Stimulated activated CD8-positive, alpha-beta memory T cell treated with anti-CD3 and anti-CD28 coated beads, Interleukin-15, amount 100 ng/mL, for 4 hours (primary cell): ENCODE measurements around the gene CCDC106.

Experiments
- DNase-seq, 2 donors: peaks; one replicate each; pipeline ENCODE4 v3.0.0-alpha.2; 2020; ENCODE audit warnings: low read depth in 2 of 2

The CCDC106 gene

DNA sequence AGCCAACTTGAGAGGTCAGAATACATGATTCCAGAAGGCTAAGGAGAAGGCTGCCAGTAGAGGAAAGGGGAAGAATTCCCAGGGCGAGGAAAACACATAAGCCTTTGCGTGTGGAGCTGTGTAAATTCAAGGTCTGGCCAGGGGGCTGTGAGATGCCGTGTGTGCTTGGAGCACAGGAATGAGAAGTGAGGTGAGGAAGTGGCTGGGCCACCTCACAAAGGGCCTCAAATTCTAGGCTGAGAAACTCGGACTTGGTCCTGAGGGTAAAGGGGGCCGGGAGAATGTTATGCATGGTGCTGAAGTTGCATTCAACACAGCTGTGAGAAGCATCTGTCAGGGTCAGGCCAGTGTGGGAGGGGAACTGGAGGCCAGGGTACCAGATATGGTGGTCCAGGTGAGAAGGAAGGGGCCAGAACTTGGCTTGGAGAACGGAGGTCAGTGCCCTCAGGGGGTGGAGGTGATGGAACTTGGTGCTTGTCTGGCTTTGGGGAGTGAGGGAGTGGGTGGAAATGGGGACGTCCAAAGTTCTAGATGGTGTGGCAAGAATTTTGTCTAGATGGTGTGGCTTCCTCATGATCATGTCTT lies 12.1 kb upstream of the CCDC106 start:
- no peak for DNase-seq

DNA sequence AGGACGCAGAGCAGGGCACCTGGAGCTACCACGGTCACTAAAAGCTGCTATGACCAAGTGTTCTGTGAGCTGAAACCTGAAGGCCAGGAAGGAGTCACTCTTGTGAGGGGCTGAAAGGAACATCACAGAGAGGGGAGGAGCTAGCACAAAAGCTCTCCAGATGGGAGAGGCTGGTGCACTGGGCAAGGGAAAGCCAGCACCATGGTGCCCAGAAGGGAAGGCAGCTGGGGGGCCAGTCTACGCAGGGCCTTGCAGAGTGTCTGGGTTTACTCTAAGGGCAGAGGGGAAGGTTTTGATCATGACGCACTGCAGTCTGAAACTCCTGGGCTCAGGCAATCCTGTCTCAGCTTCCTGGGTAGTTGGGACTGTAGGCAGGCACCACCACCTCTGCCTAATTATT lies 11.3 kb upstream of the CCDC106 start:
- DNase-seq, result no peak

DNA sequence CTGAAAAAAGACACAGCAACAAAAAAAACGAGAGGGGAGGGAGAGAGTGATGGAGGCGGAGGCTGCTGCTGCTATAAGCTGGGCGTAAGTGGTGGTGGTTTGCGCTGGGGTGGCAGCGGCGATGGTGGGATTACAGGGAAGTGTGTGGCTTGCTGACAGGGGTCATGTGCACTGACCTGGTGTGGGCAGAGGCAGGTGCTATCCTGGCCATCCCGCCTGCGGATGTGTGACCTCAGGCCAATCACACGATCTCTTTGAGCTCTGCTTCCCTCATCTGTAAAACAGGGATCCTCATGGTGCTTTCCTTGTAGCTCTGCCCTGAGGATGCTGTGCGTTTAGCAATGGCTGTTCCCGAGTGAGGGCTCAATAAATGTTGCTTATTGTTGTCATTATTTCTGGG lies 10.5 kb upstream of the CCDC106 start:
- DNase-seq, result no peak

DNA sequence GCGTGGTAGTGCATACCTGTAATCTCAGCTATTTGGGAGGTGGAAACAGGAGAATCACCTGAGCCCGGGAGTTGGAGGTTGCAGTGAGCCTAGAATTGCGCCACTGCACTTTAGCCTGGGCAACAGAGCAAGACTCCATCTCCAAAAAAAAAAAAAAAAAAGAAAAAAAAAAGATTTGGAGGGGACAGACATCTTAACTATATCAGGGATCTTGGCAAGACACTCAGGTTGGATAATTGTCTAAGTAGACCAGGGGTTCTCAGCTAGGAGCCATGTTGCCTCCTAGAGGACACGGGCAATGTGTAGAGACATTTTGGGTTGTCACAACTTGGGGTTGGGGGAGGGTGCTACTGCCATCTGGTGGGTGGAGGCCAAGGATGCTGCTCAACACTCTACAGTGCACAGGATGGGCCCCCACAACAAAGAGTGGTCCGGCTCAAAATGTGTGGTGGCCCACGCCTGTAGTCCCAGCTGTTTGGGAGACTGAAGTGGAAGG lies 9.1 kb upstream of the CCDC106 start:
- no peak for DNase-seq

DNA sequence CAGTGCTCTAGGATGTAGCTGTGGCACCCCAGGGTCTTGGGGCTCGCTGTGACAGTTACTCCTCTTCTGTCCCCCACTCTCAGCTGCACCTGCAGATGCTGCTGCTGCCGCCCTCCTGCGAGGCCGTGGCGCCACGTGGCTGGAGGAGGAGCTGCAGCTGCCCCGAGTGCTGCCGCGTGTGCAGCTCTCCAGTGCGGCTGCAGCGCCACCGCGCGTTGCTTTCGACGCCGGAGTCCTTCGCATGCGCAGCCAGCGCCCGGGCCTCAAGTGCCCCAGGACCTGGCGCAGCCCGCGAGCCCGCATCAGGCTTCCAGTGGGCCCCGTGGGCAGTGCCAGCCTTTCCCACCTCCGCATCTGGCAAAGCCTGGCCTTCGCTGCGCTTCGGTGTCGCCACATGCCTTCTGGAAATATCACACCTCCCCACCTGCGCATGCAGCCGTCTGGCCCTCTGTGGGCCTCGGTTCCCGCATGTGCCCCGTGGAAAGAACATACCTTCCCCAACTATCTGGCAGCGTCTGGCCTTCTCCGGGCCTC lies 7.9 kb upstream of the CCDC106 start:
- peak; percentile 49 to 60 for DNase-seq

DNA sequence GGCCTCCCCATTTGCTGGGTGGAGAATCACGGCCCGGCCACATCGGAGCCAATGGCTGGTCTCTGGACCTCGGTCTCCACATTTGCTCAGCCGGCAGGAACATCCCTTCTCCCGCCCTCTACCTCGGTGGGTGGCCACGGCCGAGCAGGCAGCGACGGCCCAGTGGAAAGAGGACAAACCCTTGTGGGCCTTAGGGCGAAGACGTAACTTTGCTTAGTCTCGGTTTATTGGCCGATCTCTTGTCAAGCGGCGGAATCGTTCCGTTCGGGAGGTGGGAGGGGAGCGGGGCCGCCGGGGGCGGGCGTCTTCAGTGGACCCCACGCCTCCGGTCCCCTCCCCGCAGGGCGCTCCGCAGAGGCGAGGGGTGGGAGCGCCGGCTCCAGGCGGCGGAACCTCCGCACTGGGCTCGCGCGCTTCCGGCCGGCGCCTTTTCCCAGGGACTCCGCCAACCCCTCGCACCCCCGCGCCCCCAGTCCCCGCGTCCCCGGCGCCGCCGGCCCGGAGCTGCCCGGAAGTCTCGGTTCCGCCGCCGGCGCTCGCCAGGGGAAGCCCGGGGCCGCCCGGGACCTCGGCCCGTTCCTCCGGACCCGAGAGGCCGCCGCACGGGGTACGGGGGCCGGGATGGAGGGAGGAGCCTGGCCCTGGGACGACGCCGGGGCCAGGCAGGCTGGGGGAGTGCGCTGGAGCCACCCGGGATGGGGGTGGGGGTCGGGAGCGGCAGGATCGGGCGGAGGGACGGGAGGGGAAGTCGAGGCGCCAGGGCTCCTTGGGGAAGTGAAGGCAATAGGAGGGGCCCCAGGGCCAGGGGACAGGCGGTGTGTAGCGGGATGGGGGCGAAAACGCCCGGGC lies 7.2 kb upstream of the CCDC106 start, which contains the start of gene ZNF580:
TSS of gene ZNF580 (plus strand) at position 426 of the 849 bp plus-strand sequence. CDS start 1,507 bp downstream, outside the sequence.
- DNase-seq, result peak in 1 of 2 donors; percentile 53

DNA sequence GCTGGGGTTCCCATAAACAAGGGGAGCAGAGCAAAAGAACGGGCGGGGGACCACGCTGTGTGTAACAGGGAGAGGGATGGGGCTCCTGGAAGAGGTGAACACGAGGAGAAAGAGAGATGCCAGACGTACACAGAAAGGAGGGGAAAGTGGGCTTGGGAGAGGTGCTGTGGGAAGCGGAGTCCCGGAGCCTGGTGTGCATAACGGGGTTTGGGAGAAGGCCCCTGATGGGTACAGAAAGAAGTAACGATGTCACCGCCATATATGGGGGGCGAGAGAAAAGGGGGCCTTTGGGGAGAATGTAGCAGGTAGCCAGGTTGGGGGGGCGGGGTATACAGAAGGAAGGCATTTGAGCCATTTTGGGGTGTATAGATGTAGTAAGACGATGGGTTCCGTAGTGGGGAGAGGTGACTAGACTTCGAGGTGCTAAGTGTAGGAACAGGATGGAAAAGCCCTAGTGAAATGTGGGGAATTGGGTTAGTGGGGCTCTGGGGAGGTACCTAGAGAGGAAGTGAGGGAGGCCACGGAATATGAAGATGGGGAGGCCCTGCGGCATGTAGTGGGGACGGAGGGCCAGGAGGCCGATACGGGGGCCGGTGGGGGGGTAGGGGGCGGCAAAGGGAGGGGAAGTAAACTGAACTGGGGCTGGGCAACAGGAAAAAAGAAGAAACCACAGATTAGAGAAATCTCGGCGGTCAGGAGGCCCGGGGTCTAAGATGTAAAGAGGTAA lies 6.4 kb upstream of the CCDC106 start:
- no peak for DNase-seq

DNA sequence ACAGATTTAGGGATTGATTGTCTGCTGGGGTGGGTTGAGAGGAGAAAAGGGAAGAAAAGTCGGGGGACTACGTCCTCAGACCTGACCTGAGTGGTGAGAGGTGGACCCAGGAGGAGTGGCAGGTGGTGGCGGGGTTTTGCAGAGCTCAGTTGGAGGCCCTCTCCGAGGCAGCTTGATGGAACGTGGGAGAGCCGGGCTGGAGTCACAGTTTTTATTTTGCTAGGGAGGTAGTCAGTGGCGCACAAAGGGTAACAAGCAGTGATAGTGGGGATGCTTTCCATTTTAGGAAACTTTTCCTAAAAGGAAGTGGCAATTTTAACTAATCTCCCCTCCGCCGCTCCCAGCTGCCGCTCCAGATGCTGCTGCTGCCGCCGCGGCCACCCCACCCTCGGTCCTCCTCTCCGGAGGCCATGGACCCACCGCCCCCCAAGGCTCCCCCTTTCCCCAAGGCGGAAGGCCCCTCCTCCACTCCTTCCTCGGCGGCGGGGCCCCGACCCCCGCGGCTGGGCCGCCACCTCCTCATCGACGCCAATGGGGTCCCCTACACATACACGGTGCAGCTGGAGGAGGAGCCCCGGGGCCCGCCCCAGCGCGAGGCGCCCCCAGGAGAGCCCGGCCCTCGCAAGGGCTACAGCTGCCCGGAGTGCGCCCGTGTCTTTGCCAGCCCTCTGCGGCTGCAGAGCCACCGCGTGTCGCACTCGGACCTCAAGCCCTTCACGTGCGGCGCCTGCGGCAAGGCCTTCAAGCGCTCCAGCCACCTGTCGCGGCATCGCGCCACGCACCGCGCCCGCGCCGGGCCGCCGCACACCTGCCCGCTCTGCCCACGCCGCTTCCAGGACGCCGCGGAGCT lies 5.6 kb upstream of the CCDC106 start:
- DNase-seq, result no peak

DNA sequence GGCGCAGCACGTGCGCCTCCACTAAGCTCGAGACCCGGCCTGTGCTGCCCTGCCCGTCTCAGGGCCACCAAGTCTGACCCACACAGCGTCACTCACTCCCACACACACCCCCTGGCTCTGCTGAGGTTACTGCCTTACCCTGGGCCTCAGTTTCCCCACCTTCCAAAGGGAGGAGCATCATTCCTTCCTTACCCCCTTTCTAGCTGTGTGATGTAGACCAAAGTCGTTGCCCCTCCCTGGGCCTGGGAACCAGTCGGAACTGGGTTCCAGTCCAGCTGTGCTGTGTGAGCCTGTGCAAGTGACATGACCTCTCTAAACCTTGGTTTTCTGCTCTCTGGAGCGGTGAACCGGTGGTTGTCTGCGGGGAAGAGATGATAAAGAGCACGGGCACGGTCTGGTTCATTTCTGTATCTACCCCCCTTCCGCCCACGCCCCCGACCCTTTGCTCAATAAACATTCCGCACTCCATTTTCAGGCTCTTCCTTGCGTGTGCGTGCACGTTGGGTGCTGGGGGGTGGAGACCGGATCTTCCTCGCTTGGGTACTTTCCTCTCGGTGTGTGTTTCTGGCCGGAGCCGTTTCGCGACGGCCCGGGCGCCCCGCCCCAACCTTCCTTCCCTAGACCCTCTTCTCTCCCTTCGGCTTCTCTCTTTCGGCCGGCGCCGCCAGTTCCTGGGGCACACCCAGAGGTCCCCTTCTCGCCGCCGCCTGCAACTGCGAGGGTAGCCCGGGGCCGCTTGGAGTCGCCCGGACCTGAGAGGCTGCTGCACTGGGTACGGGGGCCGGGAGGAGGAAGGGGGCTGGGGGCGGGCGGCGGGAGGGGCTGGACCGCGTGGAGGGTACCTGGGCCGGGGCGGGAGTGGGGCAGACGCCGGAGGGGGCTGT lies 4.8 kb upstream of the CCDC106 start, which contains the start of gene ZNF581:
TSS of gene ZNF581 (plus strand) at position 647 of the 884 bp plus-strand sequence. CDS start 923 bp downstream, outside the sequence.
- peak; percentile 60 for DNase-seq

DNA sequence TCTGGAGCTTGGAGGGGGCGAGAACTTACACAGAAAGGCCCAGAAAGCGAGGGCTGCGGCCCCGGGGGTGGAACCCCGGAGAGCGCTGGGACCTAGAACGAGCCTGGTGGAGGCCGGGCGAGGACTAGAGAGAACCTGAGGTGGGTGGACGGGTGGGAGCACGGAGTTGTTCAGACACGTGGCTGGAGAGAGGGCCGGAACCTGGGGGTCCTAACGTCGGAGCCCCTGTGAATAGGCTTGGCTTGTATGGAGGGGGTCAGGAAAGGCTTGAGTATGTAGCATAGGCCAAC lies 4.2 kb upstream of the CCDC106 start:
- no peak for DNase-seq

DNA sequence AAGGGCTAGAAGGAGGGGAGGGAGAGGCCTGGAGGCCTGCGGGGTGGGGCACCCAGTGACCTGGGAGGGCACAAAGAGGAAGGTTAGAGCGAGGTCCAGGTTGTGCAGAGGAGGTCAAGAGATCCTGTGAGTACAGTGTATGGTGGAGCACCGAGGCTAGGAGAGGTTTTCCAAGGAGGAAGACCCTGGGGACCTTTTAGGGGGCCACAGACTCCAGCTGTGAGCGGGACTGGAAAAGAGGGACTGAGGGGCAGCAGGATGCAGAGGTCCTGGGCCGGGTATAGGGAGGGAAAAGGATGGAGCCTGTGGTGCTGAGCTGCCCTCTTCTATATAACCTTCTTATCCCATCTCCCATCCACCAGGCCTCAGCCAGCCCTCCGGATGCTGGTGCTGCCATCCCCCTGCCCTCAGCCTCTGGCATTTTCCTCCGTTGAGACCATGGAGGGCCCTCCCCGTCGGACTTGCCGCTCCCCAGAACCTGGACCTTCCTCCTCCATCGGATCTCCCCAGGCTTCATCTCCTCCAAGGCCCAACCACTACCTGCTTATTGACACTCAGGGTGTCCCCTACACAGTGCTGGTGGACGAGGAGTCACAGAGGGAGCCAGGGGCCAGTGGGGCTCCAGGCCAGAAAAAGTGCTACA lies 3.7 kb upstream of the CCDC106 start:
- DNase-seq, result no peak

DNA sequence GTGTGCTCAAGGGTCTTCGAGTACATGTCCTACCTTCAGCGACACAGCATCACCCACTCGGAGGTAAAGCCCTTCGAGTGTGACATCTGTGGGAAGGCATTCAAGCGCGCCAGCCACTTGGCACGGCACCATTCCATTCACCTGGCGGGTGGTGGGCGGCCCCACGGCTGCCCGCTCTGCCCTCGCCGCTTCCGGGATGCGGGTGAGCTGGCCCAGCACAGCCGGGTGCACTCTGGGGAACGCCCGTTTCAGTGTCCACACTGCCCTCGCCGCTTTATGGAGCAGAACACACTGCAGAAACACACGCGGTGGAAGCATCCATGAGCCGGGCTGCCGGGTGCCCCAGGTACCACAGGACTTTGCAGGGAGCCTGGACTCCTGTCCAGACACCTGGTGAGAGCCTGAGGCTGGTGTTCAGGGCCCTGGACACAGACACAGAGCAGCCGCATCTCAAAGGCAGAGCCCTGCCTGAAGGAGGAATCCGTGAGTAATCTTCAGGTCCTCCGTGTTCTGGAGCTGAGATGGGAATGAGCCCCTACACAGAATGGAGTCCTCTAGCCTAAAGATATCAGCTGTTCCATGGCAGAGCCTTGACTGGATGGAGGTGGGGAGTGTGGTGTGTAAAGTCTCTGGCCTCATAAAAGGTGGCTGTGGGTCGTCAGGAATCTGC lies 3.0 kb upstream of the CCDC106 start:
- DNase-seq, result no peak

DNA sequence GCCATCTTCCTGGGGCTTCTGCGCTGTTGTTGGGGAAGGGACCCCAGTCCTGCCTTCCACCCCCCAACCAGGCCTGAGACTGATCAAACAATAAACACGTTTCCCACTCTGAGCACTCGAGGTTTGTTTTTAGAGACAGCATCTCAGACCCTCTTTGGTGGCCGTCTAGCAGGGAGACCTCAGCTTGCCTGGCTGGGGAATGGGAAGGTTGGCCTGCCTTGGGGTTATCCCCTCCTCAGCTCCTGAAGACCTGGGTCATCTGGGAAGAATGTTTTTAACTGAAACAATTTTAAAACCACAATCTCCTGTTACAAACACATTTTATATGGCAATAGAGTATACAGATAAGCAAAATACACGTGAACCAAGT lies 2.5 kb upstream of the CCDC106 start:
- no peak for DNase-seq

DNA sequence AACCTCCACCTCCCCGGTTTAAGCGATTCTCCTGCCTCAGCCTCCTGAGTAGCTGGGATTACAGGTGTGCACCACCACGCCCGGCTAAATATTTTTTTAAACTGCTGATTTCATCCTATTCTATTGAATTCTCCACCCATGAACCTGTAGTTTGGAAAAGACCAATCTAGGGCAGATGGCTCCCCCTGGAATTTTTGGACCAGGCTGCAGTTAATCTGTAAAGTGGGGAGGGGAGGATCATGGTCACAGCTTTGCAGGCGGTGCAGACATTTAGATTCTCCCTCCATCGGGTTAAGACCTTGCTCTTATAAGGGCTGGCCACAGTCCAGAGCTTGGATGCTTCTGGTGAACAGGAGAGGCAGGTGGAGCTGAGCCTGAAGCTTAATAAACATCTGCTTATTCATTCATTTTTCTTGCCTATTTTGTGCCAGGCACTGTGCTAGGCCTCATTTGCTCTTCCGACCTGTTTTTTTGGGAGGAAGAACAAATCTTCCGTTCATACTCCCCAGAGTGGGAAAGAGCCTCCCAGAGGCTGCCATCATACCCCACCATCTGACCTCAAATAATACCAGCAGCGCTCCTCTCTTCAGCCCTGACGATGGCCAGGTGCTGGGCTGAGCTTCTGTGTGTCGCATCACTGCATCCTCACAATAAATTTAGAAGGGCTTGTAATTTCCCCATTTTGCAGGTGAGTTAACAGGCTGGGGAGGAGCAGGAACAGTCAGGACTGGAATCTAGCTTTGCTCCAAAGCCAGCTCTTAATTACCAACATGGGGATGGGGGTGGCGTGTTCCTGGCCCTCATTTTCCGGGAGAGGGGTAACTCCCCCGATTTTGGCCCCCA lies 902 bp upstream of the CCDC106 start:
- no peak for DNase-seq

DNA sequence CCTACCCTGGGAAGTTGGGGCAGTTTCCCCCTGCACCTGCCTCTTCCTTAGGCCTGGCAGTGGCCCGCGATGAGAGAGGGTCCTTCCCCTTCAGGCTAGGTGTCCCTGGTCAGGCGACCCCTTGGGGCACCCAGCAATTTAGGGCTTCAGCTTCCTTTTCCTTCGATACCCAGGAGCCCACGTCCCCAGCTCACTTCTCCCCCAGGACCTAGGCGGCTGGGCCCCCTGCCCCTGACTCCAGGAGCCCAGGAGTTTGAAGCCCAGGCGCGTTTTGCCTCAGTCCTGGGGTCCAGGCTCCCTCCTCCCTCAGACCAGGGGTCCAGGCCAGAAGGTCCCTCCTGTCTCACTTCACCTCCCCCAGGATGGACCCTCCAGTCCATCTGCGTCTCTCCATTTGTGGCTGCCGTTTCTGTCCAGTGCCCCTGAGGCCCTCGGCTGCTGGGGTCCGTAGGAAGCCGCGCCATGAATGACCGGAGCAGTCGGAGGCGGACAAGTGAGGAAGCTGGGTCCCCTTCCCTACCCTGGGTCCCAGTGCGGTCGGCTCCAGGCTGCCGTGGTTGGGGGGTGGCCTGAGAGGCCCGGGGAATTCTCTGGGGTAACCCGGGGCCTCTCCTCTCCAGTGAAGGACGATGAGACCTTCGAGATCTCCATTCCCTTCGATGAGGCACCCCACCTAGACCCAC lies 714 bp downstream of the CCDC106 start:
- DNase-seq, result no peak

DNA sequence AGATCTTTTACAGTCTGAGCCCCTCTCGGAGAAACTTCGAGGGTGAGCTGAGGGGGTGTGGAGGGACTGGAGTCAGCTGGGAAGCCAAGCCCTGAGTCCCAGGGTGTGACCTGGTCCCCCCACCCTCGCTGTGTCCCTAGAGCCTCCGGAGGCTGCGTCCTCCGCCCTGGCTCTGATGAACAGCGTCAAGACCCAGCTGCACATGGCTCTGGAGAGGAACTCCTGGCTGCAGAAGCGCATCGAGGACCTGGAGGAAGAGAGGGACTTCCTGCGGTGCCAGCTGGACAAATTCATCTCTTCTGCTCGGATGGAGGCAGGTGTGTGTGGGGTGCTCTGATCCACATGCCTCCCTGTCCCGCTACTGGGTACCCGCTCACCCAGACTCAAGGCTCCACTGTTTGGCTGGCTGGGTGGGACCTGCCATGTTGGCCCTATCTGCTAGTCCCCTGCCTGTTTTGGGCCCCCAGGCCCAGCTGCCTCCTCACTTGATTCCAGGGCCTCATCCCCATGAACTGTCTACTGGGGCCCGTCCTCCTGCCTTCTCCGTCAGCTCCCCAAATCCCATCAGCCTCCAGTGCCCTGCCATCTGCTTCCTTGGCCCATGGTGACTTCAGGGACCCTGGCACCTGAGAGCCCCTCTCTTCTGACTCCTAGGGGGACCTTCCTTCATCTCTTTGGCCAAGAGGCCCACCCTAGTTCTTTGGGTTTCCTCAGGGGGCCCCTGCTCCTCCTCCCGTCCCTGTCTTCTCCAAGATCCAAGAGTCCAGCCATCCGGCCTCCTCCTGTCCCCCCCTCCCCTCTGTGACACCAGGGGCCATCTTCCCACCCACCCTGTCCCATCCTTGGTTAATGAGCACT lies 1.5 kb downstream of the CCDC106 start:
- DNase-seq, result no peak

DNA sequence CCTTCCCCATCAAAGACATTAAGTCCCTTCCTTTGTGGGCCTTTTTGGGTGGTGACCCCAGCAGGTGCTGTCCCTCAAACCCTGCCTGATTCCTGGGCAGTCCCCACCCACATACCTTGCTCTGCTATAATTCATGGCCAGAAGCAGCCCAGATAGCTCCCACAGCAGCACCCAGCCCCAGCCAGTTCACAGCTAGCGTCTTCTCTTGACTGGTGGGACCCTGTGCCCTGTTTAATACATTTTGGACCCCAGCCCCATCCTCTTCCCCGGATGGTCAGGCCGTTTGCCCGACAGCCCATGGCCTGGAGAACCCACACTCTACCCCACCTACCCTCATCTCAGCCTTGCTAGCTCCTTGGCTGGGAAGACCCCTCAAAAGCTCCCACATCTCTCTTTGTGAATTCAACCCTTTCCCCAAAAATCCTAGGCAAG lies 2.1 kb downstream of the CCDC106 start:
- DNase-seq, result no peak
